VCaP (cell line): ENCODE measurements around the gene KLHL21.
A peak's percentile ranks its signal among the peaks of the same experiment; 100 is the strongest.
"Not testable (repeated sequence)": the region's sequence is repeated elsewhere in the genome, so short reads cannot be mapped to it uniquely, and the experiment has no call there.

Experiments used
- H3K27ac ChIP-seq: fragments of 450-650 bp; 2 replicates; pipeline ENCODE4 v1.5.1; 2017
- TF ChIP-seq, protein P1 (sequence below): fragments of 450-650 bp; conservative IDR thresholded peaks from 2 replicates; pipeline ENCODE4 v1.5.1; 2017; ENCODE audit warnings: mild to moderate bottlenecking, moderate library complexity

KLHL21 gene

DNA sequence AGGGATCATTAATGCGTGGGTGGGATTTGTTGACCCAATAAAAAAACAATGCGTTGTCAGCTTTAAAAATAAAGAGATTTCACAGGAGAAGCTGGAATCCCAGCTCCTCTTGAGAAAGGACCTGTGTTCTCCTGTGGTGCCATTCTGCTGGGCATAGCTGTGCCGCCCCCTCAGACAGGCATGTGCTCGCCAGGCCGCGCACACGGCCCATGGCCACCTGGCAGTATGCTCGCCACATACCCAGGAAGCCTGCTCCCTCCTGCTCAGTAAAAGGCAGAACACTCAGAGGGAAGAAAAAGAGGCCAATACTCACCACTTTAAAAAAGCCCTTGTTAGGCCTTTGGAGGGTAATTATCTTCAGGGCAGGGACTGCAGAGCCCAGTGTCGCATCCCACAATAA is 35.1 kb upstream of the KLHL21 start:
- no peak overlapping the region for H3K27ac ChIP-seq
- TF ChIP-seq, protein P1, sequence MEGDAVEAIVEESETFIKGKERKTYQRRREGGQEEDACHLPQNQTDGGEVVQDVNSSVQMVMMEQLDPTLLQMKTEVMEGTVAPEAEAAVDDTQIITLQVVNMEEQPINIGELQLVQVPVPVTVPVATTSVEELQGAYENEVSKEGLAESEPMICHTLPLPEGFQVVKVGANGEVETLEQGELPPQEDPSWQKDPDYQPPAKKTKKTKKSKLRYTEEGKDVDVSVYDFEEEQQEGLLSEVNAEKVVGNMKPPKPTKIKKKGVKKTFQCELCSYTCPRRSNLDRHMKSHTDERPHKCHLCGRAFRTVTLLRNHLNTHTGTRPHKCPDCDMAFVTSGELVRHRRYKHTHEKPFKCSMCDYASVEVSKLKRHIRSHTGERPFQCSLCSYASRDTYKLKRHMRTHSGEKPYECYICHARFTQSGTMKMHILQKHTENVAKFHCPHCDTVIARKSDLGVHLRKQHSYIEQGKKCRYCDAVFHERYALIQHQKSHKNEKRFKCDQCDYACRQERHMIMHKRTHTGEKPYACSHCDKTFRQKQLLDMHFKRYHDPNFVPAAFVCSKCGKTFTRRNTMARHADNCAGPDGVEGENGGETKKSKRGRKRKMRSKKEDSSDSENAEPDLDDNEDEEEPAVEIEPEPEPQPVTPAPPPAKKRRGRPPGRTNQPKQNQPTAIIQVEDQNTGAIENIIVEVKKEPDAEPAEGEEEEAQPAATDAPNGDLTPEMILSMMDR = no peak

DNA sequence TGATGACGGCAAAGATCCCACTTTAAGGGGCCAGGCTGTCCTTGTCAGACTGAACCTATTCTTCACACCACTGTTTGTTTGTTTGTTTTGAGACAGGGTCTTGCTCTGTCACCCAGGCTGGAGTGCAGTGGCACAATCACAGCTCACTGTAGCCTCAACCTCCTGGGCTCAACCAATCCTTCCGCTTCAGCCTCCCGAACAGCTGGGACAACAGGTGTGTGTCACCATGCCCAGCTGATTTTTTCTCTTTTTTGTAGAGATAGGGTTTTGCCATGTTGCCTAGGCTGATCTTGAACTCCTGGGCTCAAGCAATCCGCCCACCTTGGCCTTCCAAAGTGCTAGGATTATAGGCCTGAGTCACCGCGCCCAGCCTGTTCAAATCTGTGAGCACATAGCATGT is 34.1 kb upstream of the KLHL21 start:
- H3K27ac ChIP-seq = not testable (repeated sequence)

DNA sequence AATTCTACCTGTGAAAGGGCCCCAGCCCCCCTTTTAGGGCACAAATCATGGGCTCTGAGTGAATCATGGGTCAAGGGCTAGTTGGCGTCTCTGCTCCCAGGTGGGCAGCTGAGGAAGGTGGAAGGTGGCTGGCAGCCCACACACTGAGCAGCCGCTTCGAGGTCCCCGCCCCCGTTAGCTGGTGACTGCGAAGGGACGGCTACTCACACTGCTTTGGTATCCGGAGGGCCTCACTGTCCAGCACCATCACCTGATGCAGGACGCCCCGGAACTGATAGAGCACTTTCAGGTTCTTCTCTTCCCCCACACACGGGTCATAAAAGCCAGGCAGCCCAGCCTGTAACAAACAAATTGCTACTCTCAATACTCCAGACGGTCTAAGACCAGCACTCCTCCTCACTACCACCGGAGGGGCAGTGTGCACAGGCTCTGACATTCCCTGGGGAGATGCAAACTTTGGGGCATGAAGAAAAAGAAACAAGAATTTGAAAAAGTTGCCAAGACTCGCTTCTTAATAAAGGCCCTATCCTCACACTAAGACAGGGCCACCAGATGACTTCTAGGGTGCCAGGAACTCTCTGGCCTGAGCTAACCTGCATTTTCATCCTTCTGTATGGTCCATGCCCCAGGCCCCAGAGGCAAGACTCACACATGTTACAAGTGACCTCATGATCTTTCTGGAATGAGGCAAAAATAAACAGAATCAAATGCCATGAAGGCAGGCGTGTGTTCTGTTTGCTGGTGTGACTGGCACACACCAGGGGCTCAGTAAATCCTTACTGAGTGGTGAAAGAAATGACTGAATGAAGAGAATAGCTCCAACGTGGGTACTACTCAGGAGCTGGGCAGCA is 33.5 kb upstream of the KLHL21 start:
- no peak overlapping the region for H3K27ac ChIP-seq
- TF ChIP-seq, protein P1 = no peak

DNA sequence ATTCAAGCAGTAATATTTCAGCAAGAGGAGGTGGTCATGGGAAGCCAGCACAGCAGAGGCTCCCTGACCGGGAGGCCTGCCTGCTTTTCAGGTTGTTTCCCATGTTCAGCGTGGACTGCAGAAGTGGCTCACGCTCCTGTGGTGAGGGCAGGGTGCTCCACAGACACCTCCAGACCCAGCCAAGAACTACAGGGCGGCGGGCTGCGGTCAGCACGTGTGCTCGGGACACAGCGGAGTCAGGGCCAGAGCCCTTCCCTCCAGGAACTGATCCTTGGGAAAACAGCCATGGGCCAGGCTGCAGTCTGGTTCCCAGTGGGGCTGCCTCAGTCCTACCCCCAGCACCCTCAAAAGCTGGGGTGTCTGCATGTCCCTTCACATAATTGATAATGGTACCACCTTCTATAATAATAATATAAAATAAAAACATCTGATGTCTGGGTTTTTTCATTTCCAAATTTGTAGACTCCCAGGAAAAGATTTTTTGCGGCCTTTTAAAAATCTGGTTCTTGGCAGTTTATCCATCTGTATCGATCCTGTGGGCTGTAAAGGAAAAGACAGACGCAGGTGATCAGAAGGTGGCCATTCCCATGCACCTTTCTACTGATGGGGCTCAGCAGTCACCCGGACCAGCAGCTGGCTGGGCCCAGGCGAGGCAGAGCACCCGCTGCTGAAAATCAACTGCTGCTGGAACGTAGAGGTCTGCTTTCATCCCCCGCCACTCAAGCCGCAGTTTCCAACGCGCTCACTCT is 32.7 kb upstream of the KLHL21 start:
- H3K27ac ChIP-seq = no peak overlapping the region
- TF ChIP-seq, protein P1 = no peak

DNA sequence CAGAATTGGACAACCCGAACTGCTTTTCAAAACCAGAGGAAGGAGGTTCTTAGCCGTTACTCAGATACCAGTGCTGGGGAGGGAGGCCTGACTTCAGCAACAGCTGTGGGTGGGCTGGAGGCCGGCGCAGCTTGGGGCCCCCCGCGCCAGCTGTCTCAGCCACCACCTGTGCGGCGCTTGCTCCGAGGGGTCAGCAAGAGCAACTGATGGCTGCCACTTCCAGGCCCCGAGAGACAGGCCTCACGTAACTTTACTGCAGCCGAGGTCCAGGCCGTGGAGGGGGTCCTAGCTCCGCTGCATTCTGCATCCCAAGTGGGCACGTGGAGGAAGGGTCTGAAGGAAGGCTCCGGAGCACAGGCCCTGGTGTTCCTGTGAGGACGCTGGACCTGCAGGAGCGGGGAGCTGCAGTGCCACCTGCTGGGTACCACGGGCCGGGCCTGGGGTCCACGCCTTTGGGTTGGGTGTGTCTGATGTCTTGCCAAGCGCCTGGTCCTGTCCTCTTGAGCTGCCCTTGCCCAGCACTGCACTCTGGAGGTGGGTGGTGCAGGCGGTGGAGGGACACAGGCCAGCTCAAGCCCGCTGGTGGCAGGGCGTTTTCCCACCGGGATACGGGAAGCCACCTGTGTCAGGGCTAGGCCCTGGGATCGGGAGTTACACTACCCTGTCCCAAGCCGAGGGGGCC is 31.8 kb upstream of the KLHL21 start:
- no peak overlapping the region for H3K27ac ChIP-seq

DNA sequence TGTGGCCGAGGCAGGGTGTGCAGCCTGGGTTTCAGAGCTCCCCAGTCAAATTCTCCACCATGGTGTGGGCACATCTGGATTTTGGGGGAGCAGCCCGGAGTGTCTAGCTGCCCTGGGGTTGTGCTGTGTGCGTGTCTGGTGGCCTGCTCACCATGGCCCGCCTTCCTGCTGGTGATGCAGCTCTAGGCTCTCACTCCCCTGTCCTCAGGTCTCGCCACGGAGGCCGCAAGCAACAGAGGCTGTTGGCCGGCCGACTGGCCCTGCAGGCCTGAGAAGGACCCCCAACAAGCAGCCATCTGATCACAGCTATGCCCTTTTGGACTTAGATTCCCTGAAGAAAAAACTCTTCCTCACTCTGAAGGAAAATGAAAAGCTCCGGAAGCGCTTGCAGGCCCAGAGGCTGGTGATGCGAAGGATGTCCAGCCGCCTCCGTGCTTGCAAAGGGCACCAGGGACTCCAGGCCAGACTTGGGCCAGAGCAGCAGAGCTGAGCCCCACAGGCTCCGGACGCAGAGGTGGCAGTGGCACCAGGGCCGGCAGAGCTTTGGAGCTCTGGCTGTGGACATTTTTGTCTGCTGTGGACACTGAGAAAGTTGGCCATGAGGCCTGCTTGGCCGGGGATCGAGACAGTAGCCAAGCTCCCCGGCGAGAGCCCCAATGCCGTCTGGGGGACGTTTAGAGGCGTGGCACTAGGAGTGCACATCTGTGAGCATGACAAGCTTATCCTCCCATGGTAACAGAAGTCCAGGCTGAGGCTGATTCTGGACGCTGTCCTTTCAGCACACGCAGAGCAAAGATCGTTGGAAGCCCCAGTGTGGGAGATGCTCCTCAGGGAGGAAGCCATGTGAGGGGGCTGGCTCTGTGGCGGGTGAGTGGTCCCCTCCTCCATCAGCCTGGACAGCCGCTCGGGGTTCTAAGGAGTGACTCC is 30.2 kb upstream of the KLHL21 start:
- TF ChIP-seq, protein P1 = no peak
- H3K27ac ChIP-seq = no peak overlapping the region

More for the DNA sequence above, 31.8 kb upstream of the KLHL21 start:
- TF ChIP-seq, protein P1 = peak; percentile 83

DNA sequence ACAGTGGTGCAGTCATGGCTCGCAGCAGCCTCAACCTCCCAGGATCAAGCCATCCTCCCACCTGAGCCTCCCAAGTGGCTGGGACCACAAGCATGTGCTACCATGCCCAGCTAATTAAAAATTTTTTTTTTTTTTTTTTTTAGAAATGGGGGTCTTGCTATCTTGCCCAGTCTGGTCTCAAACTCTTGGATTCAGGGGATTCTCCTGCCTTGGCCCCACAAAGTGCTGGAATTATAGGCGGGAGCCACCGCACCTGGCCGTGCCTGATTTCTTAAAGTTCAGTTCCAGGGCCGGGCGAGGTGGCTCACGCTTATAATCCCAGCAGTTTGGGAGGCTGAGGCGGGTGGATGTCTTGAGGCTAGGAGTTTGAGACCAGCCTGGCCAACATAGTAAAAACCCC is 28.4 kb upstream of the KLHL21 start:
- TF ChIP-seq, protein P1 = no peak
- no peak overlapping the region for H3K27ac ChIP-seq
